Ishikawa (cell line): ENCODE measurements around the gene PTPRD.

ENCODE experiments used
- CEBPB ChIP-seq: IDR thresholded peaks from 2 replicates; pipeline ENCODE4 v1.6.1; 2012
- NFIC ChIP-seq: IDR thresholded peaks from 2 replicates; pipeline ENCODE4 v1.6.1; 2012
- RAD21 ChIP-seq: IDR thresholded peaks from 2 replicates; pipeline ENCODE4 v1.6.1; 2012; ENCODE audit warnings: low read depth
- TAF1 ChIP-seq: IDR thresholded peaks from 2 replicates; pipeline ENCODE4 v1.6.1; 2012; ENCODE audit warnings: low read depth, mild to moderate bottlenecking
- TCF12 ChIP-seq: IDR thresholded peaks from 2 replicates; pipeline ENCODE4 v1.6.1; 2012; ENCODE audit warnings: low read depth
- YY1 ChIP-seq: IDR thresholded peaks from 2 replicates; pipeline ENCODE4 v1.6.1; 2012; ENCODE audit warnings: low read depth
- ZBTB7A ChIP-seq: IDR thresholded peaks from 2 replicates; pipeline ENCODE4 v1.6.1; 2012; ENCODE audit warnings: low read depth
- TF ChIP-seq, protein P1 (sequence below): IDR thresholded peaks from 2 replicates; pipeline ENCODE4 v1.6.1; 2012; ENCODE audit warnings: low read depth, mild to moderate bottlenecking
- TF ChIP-seq, protein P2 (sequence below): IDR thresholded peaks from 2 replicates; pipeline ENCODE4 v1.6.1; 2012

DNA sequence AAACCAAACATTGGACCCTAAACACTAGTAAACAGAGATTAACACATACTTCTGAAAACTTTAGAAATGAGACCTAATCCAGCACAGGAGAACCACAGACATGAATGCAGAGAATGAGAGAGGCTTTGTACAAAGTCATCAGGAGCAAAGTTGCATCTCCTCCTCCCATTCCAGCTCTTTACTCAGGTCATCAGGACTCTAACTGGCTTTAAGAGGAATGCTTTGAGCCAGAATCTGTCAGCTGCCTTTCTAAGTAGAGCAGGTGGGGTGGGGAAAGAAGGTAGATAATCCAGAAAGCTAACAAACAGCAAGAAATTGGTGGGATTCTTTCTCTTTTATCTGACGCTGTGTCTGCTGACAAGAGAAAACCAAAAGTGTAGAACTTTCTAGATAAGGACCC is 2230.5 kb downstream of the PTPRD start:
- no peak for TF ChIP-seq CEBPB
- no peak for TF ChIP-seq ZBTB7A
- TF ChIP-seq RAD21 = no peak
- no peak for TF ChIP-seq YY1
- TF ChIP-seq NFIC = no peak
- TF ChIP-seq TAF1 = no peak
- TF ChIP-seq, protein P1, sequence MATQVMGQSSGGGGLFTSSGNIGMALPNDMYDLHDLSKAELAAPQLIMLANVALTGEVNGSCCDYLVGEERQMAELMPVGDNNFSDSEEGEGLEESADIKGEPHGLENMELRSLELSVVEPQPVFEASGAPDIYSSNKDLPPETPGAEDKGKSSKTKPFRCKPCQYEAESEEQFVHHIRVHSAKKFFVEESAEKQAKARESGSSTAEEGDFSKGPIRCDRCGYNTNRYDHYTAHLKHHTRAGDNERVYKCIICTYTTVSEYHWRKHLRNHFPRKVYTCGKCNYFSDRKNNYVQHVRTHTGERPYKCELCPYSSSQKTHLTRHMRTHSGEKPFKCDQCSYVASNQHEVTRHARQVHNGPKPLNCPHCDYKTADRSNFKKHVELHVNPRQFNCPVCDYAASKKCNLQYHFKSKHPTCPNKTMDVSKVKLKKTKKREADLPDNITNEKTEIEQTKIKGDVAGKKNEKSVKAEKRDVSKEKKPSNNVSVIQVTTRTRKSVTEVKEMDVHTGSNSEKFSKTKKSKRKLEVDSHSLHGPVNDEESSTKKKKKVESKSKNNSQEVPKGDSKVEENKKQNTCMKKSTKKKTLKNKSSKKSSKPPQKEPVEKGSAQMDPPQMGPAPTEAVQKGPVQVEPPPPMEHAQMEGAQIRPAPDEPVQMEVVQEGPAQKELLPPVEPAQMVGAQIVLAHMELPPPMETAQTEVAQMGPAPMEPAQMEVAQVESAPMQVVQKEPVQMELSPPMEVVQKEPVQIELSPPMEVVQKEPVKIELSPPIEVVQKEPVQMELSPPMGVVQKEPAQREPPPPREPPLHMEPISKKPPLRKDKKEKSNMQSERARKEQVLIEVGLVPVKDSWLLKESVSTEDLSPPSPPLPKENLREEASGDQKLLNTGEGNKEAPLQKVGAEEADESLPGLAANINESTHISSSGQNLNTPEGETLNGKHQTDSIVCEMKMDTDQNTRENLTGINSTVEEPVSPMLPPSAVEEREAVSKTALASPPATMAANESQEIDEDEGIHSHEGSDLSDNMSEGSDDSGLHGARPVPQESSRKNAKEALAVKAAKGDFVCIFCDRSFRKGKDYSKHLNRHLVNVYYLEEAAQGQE = no peak
- no peak for TF ChIP-seq TCF12
- TF ChIP-seq, protein P2, sequence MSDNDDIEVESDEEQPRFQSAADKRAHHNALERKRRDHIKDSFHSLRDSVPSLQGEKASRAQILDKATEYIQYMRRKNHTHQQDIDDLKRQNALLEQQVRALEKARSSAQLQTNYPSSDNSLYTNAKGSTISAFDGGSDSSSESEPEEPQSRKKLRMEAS = no peak
